Sciatic nerve (tissue), 1 donor: ENCODE data around the gene RCAN3. TPM values are rescaled to one million over a fixed set of nuclear protein-coding genes. Genes with fewer than 3 reads are reported as not detected.

Source experiments
- total RNA-seq: library from RNA; stranded (reverse); fragmentation: NEBNext Ultra II Directional; extraction: Animal tissue kit (Norgen Biotek cat#: 25700); gene quantifications from one replicate; pipeline ENCODE4 v1.2.1, GENCODE V29; 2021
- donor health status: DM: no; HTN: no; CAD: no.

Gene RCAN3
- total RNA-seq, 1 donor from 2014 or later, result 14.0 TPM

Other genes with a start within 250 kb of the RCAN3 start
- not detected for gene GRHL3, start 183.5 kb upstream of the RCAN3 start, total RNA-seq
- gene STPG1, start 89.1 kb upstream of the RCAN3 start, total RNA-seq, result 6.2 TPM
- gene NIPAL3, start 87.0 kb upstream of the RCAN3 start, total RNA-seq, result 23.7 TPM
- gene NCMAP, start 53.3 kb downstream of the RCAN3 start, total RNA-seq, result 226 TPM
- gene SRRM1, start 140.5 kb downstream of the RCAN3 start, total RNA-seq, result 155 TPM
- gene CLIC4, start 242.6 kb downstream of the RCAN3 start, total RNA-seq, result 387 TPM